SK-N-SH (cell line): ENCODE measurements around the gene MCUB.

ENCODE experiments used
- GABPA ChIP-seq: IDR thresholded peaks from 2 replicates; pipeline ENCODE4 v1.4.0; 2012; ENCODE audit warnings: low read depth, mild to moderate bottlenecking
- POLR2AphosphoS5 ChIP-seq: IDR thresholded peaks from 2 replicates; pipeline ENCODE4 v1.6.1; 2012; ENCODE audit warnings: low read depth, low read length
- TF ChIP-seq, protein P1 (sequence below): fragments of 150-350 bp; IDR thresholded peaks from 2 replicates; pipeline ENCODE4 v1.6.1; 2017; ENCODE audit warnings: antibody characterized with exemption, low read length, low read depth, borderline replicate concordance
- TF ChIP-seq, protein P2 (sequence below): fragments of 200-600 bp; sonication (generic); IDR thresholded peaks from 2 replicates; pipeline ENCODE4 v1.6.1; 2017; ENCODE audit warnings: antibody characterized with exemption, mild to moderate bottlenecking, moderate library complexity

DNA sequence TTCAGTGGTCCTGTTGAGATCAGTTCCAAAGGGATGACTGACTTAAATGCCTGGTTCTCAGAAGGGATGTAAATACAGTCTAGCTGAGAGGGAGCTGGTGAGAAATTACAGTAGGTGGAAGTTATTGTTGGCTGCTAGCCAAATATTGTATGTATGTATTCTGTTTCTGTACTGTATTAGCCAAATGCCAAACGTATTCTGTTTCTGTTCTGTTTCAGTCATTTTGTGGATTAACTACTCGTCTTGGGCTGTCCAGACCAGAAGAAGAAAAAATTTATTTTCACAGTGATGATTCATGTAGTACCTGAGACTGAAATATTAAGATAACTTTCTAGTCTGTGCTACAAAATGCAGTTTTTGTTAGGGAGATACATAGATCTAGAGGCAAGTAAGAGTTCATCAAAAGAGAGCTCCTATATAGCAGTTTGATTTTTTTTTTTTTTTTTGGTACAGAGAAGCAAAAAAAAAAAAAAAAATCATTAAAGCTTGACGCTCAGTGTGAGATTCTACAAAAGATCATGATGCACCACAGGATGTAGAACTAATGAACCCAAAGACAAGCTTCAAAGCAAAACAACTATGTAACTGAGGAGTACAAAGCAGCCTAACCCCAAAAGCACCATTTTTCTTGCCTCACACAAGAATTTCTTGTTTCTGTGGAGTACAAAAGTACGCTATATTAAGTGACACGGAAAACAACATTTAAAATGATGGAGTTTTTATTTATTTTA lies 88.4 kb downstream of the MCUB start:
- no peak for TF ChIP-seq GABPA
- TF ChIP-seq, protein P1, sequence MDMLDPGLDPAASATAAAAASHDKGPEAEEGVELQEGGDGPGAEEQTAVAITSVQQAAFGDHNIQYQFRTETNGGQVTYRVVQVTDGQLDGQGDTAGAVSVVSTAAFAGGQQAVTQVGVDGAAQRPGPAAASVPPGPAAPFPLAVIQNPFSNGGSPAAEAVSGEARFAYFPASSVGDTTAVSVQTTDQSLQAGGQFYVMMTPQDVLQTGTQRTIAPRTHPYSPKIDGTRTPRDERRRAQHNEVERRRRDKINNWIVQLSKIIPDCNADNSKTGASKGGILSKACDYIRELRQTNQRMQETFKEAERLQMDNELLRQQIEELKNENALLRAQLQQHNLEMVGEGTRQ, result no peak
- no peak for TF ChIP-seq POLR2AphosphoS5
- TF ChIP-seq, protein P2, sequence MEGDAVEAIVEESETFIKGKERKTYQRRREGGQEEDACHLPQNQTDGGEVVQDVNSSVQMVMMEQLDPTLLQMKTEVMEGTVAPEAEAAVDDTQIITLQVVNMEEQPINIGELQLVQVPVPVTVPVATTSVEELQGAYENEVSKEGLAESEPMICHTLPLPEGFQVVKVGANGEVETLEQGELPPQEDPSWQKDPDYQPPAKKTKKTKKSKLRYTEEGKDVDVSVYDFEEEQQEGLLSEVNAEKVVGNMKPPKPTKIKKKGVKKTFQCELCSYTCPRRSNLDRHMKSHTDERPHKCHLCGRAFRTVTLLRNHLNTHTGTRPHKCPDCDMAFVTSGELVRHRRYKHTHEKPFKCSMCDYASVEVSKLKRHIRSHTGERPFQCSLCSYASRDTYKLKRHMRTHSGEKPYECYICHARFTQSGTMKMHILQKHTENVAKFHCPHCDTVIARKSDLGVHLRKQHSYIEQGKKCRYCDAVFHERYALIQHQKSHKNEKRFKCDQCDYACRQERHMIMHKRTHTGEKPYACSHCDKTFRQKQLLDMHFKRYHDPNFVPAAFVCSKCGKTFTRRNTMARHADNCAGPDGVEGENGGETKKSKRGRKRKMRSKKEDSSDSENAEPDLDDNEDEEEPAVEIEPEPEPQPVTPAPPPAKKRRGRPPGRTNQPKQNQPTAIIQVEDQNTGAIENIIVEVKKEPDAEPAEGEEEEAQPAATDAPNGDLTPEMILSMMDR, result no peak
